ENCODE data around the gene GFRA1.

GFRA1 gene

DNA sequence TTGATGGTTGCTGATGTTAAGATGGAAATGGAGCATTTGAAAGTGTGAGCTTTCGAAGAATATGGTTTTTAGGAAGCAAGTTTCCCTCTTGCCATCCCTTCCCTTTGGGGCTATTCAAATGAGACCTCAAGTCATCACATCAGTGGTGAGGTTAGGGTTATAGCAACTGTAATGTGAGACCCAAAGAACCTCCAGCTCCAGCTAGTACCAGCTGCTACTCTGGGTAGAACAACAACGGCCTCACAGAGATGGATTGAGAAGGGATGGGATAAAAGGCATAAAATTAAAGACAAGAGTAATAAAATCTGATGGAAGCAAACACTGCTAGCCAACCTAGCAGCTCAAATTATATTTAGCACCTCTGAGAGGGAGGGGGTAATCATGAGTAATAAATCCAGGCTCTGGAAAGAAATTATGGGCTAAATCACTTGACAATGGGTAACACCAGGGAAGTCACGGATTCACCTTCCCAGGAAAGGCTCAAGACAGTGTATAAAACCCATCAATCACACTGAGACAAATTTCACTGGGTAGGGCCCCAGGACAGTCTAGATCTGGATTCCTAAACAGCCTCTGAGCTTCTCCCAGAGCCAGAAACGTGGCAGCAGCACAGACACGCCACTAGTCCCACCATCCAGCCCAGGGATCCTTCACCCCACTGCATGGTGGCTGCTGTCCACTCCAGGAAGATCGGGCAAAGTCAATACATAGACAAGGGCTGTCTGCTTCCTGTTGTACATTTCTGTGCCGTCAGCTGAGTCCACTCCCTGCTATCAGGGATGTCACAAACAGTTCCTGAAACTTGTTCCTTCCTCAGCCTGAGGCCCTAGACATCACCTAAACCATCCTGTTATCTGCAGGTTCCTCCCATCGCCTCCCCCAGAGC, 151.1 kb downstream of the GFRA1 start:
- no peak overlapping the region for H3K4me3 ChIP-seq (ENCODE audit: control insufficient read depth, low read depth, low read length)
- TF ChIP-seq, protein P1, sequence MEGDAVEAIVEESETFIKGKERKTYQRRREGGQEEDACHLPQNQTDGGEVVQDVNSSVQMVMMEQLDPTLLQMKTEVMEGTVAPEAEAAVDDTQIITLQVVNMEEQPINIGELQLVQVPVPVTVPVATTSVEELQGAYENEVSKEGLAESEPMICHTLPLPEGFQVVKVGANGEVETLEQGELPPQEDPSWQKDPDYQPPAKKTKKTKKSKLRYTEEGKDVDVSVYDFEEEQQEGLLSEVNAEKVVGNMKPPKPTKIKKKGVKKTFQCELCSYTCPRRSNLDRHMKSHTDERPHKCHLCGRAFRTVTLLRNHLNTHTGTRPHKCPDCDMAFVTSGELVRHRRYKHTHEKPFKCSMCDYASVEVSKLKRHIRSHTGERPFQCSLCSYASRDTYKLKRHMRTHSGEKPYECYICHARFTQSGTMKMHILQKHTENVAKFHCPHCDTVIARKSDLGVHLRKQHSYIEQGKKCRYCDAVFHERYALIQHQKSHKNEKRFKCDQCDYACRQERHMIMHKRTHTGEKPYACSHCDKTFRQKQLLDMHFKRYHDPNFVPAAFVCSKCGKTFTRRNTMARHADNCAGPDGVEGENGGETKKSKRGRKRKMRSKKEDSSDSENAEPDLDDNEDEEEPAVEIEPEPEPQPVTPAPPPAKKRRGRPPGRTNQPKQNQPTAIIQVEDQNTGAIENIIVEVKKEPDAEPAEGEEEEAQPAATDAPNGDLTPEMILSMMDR (conservative IDR thresholded peaks at IDR 0.05; ENCODE audit: control insufficient read depth, insufficient read depth, low read depth, low read length), result no peak
- DNase-seq (ENCODE audit: low read depth), result no peak

DNA sequence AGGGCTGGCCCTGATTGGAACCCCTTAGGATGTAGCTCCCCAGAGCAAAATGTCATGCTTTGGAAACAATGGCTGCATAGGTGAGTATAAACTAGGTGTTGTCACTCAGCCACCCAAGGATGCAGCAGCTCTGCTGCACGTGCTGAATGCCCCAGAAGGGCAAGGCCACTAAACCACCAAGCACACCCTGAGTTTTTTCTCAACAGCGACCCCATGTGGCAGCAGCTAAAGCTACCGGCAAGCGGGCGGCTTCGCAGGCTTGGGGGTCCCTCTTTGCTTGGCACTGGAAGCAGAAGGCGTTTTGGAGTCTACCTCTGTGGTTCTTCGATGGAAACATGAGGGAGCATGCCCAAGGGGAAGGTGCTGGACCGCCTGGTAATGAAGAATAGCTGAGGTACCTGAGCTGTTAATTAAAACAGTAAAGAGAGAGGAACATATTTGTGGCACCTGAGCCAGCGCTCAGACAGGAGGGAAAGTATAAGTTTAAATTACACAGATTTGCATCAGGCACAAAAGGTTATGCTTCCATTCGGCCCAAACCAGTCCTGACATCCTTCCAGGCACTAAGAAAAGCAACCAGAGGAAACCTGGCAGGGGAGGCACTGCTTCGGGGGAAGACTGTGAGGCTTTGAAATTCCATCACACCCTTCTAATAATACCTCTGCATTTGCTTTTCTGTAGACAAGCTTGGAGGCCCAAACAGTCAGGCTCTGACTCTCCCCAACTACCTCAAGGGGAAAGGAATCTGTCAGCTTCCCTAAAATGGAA, 152.1 kb downstream of the GFRA1 start:
- DNase-seq (ENCODE audit: low read depth), result no peak
- TF ChIP-seq, protein P1 (conservative IDR thresholded peaks at IDR 0.05; ENCODE audit: control insufficient read depth, insufficient read depth, low read depth, low read length), result peak; percentile 35
- H3K4me3 ChIP-seq (ENCODE audit: control insufficient read depth, low read depth, low read length), result no peak overlapping the region

DNA sequence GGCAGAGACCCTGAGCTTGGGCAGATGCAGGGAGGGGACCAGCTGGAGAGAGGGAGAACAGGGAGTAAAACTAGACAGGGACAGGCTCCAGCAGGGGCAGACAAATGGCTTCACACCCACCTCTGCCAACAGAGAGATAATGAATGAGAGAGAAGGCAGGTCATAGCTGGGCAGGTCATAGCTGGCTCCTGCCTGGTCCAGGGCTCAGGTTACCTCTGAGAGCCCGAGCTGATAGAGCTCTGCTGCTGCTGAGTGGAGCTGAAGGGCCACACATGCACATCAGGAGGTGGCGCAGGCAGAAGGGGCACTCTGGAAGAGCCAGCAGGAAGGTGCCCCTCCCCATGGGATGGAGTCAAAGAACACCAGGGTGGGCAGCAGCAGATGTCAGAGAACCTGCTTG, 154.2 kb downstream of the GFRA1 start:
- TF ChIP-seq, protein P1 (conservative IDR thresholded peaks at IDR 0.05; ENCODE audit: control insufficient read depth, insufficient read depth, low read depth, low read length), result no peak
- DNase-seq (ENCODE audit: low read depth), result no peak
- no peak overlapping the region for H3K4me3 ChIP-seq (ENCODE audit: control insufficient read depth, low read depth, low read length)

DNA sequence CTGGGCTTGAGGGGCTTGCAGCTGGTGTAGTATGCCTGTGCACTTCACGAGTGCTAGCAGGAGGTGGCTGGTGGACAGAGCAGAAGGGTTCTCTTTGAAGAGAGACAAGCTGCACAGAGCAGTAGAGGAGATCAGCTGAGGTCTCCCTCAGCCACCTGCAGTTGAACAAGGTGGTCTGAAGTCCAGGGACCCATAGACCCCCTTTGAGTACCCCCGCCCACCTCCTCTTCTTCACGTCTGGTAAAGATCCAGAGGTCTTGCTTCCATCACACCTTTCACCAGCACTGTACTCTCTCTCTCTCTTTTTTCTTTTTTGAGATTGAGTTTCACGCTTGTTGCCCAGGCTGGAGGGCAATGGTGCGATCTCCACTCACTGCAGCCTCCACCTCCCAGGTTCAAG, 157.2 kb downstream of the GFRA1 start:
- TF ChIP-seq, protein P1 (conservative IDR thresholded peaks at IDR 0.05; ENCODE audit: control insufficient read depth, insufficient read depth, low read depth, low read length), result no peak
- DNase-seq (ENCODE audit: low read depth), result no peak
- H3K4me3 ChIP-seq (ENCODE audit: control insufficient read depth, low read depth, low read length), result no peak overlapping the region

DNA sequence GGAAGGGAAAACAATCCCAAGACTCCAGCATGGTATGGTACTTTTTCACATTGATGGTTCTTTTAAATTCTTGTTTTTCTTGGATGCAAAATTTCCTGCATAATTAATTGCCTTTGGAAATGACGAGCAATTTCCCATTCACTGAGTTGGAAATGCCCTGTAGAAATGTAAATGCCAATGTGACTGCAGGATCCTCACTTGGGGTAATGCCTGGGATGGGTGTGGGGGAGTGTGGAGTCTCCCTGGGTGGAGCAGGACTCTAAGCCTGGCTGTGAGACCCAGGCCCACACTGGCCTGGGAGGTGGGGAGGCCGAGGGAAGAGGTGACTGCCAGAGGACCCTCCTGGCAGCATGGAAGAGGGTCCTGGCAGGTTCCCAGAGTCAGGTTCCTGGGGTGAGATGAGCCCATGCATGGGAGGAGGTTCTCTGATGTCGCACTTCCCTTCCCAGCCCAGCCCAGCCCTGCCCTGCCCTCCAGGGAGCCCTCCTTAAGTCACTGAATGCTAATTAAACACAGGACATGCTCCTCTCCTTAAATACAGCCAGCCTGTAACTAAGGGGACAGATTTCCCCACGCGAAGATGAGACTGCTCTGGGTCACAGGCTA, 157.9 kb downstream of the GFRA1 start:
- TF ChIP-seq, protein P1 (conservative IDR thresholded peaks at IDR 0.05; ENCODE audit: control insufficient read depth, insufficient read depth, low read depth, low read length), result no peak
- no peak overlapping the region for H3K4me3 ChIP-seq (ENCODE audit: control insufficient read depth, low read depth, low read length)
- DNase-seq (ENCODE audit: low read depth), result no peak

DNA sequence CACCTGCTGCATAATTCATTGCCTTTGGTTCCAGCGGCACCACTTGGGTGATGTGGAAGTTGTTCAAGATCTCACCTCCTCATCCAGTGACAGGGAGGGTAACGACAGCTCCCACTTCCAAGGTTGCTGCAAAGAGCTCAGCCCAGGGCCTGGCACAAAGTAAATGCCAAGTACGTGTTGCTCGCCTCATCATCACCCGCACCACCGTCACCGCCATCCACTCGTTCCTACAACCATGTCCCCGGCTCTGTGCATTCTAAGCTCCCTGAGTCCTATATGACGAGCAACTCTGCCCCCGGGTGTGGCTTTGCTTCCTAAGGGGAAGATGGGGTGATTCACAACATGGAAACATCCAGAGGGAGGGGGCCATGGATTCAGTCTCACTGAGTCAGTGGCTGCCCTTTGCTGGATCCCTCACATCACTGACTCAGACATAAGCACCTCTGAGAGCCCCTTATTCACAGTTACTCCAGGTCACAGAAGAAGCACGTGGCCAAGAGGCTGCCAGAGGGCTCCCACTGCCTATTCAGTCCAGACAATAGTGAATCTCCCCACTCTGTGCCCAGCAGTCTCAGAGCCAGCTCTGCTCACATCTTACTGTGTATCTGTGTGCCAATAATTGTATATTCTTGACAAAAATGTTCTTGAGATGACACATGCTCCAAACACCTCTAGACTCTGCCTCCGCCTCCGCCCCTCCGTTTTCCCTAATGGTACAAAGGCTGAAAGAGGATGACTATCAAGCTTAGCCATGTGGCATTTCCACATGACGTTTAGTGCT, 159.1 kb downstream of the GFRA1 start:
- TF ChIP-seq, protein P1 (conservative IDR thresholded peaks at IDR 0.05; ENCODE audit: control insufficient read depth, insufficient read depth, low read depth, low read length), result no peak
- H3K4me3 ChIP-seq (ENCODE audit: control insufficient read depth, low read depth, low read length), result no peak overlapping the region
- DNase-seq (ENCODE audit: low read depth), result peak; percentile 78
